Activated T-helper 1 cell treated with Interleukin-2 at 50 U/mL for 16 hours (primary cell): Measurements from ENCODE around the gene CLCN3.
A peak's percentile ranks its signal among the peaks of the same experiment; 100 is the strongest.
"Not testable (repeated sequence)": the region's sequence is repeated elsewhere in the genome, so short reads cannot be mapped to it uniquely, and the experiment has no call there.

Experiments used
- DNase-seq: peaks from one replicate; pipeline ENCODE4 v3.0.0-alpha.2; 2020; ENCODE audit warnings: low read depth

Gene CLCN3

GRCh38 chr4:169707958-169708643, 87.7 kb downstream of the CLCN3 start:
- DNase-seq: no peak

GRCh38 chr4:169715826-169716225, 95.4 kb downstream of the CLCN3 start:
- no peak for DNase-seq

DNA sequence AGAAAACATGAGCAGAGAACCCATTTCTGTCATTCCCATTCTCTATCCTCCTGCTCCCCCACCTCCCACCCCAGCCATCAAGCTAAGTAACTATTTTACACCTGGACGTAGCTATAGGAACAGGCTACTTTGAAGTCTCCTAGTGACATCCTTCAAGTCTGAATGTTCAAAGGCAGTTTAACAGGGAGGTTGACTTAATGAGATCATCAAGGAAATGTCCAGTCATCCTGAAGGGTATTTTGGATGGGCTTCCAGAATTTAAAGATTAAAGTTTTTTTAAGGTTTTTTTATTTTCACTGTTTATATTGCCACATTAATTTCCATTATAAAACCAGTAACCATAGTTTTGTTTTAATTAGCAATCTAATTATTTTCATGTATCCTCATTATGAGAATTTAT, 96.3 kb downstream of the CLCN3 start:
- no peak for DNase-seq

DNA sequence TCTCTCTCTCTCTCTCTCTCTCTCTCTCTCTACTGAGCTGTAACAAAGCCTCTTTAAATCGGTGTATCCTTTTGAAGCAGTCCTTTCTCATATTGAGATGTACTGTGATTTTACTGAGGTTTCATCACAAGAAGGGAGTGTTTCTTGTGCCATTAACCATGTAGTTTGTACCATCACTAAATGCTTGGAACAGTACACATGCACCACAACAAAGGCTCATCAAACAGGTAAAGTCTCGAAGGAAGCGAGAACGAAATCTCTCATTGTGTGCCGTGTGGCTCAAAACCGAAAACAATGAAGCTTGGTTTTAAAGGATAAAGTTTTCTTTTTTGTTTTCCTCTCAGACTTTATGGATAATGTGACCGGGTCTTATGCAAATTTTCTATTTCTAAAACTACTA, 100.2 kb downstream of the CLCN3 start:
- DNase-seq: no peak

DNA sequence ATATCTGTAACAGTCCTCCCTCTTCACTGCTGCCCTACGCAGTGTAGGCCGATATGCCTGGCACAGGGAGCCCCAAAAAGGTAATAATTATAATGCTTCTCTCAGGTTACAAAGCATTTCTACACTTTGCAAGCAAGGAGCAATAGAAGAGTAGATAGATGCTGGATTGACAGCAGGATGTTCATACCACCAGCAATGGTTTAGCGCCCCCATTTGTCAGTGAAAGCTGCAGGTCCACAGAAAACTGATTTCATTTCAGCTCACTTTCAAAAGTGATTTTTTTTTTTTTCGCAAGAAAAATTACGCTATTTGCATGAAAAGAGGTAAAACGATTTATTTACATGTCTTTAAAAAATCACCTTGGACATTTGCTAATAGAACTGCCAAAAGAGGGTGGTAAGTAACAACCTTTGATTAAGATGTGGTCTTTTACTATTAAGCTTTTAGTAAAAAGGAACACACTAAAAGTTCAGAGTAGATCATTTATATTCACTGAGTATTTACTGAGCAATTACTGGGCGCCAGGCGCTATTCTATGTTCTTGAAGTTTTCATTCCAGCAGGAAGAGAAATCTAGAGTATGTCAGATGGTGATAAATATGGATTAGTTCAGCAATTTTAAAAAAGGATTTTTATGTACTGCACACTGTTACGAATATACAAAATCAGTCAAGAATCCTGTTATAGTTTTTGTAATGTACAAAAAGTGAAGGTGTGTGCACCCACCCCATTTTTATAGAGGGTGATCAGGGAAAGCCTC, 103.0 kb downstream of the CLCN3 start:
- DNase-seq: no peak

GRCh38 chr4:169724260-169724659, 103.9 kb downstream of the CLCN3 start:
- DNase-seq: no peak

DNA sequence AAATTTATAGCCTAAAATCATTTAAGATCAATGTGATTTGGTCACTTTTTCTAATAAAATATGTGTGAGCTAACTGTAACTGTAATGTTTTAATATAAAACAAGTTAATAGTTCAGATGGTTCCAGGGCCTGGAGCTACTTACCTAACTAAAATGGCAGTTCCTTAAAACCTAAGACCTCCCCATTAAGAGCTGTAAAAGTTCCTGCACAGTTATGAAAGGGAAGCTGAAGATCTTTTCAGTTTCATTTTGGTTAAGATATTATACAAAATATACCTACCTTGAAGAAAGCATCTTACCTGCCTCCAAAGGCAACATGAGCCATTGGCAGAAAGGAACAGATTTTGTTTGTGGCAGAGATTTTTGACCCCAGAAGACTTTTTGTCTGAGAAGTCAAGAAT, 107.2 kb downstream of the CLCN3 start:
- no peak for DNase-seq

DNA sequence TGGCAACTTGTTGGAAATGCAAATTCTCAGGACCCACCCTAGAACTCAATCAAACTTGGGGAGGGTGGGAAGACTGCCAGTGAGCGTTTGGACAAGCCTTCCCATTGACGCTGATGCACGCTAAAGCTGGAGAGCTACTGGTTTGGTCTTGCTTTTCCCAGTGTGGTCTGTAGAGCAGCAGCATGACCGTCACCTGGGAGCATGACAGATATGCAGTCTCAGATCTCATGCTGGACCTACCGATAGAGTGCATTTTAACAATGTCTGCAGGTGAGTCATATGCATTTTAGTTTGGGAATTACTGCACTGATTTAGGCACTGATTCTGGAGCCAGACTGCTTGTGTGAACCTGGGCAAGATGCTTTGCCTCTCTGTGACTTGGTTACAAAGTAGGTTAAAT, 110.2 kb downstream of the CLCN3 start:
- no peak for DNase-seq

GRCh38 chr4:169738604-169739003, 118.2 kb downstream of the CLCN3 start:
- DNase-seq: not testable (repeated sequence)

GRCh38 chr4:169741569-169741968, 121.2 kb downstream of the CLCN3 start:
- no peak for DNase-seq

GRCh38 chr4:169744601-169745000, 124.2 kb downstream of the CLCN3 start:
- no peak for DNase-seq

DNA sequence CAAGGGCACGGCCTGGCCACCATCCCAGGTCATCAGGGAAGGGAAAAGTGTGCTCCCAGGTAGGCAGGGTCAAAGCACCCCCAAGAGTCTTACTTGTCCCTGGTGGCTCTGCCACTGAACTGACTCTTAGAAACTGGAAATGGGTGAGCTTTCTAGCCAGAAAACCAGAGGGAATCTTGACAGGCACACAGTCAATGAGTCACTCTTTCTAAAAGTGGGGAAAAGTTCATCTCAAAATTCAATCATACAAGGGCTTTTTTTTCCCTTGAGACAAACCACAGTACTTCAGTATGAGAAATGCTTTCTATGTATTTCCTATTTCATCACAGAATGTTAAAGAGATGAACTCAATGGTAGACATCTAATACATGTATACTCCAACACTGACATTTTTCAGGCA, 124.9 kb downstream of the CLCN3 start:
- DNase-seq: no peak

GRCh38 chr4:169756971-169757574, 136.7 kb downstream of the CLCN3 start:
- no peak for DNase-seq

DNA sequence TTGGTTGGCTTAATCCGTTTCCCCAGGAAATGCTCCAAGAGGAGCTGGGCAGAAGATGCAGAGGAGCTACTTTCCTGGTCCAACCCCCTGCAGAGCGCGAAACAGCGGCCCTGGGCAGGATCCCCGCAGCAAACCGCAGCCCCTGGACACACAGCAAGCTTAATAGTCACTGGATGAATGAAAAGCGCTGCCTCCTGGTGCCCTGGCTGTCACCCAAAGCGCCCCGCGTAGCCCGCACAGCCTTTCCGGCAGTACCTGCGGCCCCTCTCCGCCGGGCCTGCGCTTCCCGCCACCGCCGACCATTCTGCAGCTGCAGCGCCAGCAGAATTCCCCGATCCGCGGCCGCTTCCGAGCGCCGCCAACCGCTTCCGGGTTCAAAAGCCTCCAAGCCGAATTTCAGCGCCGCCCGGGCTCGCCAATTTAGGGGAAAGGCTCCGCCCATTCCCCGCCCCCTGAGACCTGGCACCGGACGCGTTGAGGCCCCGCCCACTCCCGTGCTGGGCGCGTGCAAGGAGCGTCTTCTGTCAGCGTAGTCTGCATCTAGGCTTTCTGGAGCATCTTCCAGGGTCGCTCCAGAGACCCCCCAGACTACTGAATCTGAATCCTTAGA, 137.3 kb downstream of the CLCN3 start, which contains the start of gene HPF1:
Gene HPF1, minus strand, starts transcription at position 370 of the 610 bp plus-strand sequence. Its CDS starts 67 bp downstream, at position 303.
- peak; percentile 89 for DNase-seq

- DNase-seq: no peak
Observed at GRCh38 chr4:169758401-169758962, 138.1 kb downstream of the CLCN3 start.

DNA sequence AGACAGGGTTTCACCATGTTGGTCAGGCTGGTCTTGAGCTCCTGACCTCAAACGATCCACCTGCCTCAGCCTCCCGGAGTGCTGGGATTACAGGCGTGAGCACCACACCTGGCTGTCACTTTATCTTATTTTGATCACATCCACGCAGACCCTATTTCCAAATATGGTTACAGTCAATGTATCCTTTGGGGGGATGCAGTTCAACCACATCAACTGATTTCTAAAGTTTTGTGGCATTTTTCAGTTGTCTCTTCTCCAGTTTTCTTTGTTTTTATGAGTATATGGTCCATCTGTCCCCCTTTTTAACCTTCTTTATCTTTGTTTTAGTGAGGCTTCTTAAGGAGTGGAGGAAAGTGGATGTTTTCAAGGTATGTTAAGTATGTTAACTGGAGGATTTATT, 141.5 kb downstream of the CLCN3 start:
- DNase-seq: no peak

GRCh38 chr4:169765835-169766234, 145.5 kb downstream of the CLCN3 start:
- DNase-seq: no peak

DNA sequence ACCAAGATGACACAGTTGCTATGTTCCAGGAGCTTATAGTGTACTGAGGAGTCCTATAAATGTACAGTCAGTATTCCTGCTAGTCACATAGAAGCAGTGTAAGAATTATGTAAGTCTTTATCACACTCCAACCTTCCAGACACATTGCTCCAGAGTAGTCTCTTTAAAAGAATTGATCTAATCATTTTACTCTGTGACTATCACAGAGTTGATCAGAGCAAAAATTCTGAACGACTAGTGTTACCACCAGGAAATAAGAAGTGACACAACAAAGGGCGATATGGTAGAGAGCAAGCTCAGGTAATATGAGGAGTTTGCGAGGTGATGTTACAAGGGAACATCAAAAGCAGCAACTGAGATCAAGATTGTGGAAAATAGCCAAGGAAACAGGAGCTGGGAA, 146.4 kb downstream of the CLCN3 start:
- DNase-seq: no peak

DNA sequence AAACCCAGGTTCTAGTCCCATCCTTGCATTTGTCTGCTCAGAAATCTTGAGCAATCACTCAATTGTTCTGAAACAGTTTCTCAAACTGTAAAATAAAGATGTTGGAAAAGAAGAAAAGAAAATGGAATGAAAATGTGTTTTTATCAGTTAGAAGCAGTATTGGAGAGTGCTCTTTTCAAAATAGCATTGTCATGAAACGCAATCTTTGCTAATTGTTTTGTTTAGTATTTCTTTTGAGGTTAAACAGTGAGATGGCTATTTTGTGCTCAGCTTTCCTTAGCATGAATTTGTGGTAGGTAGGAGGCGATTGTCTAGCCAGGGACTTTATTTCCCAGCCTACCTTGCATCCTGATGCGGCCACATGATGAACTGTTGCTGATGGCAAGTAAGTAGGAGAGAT, 148.0 kb downstream of the CLCN3 start:
- DNase-seq: no peak

GRCh38 chr4:169770416-169770815, 150.0 kb downstream of the CLCN3 start:
- DNase-seq: no peak

DNA sequence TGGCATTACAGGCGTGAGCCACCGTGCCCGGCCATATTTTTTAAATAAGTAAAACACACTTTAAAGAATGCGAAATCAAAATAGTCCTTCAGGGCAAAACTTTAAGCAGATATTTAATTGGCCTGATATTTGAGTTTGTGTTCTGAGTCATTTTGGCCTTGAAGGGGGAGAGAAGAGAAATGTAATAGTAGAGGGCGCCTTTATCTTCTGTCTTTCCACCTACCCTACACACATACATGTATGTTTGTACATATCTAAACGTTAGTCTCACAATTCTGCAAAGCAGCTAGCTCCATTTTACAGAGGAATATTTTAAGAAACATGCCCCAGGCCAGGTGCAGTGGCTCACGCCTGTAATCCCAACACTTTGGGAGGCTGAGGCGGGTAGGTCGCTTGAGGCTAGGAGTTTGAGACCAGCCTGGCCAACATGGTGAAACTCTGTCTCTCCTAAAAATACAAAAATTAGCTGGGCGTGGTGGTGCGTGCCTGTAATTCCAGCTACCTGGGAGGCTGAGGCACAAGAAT, 151.2 kb downstream of the CLCN3 start:
- not testable (repeated sequence) for DNase-seq
